ENCODE measurements around the gene ZNF208.

- TF ChIP-seq TAF1 (IDR thresholded peaks at IDR 0.05; ENCODE audit: borderline replicate concordance, insufficient read depth, low read length) (no peak), POLR2AphosphoS5 (IDR thresholded peaks at IDR 0.05; ENCODE audit: low read depth, low read length) (no peak), SIN3A (IDR thresholded peaks at IDR 0.05; ENCODE audit: borderline replicate concordance, insufficient read depth, low read length) (no peak), REST (IDR thresholded peaks at IDR 0.05; ENCODE audit: insufficient read depth in 1 of 2, low read depth in 2 of 2, low read length in 2 of 2) (no peak)
Measured at GRCh38 chr19:21912654-21913053, 98.1 kb downstream of the ZNF208 start.
